NCI-H2196 (cell line): ENCODE data around the gene ALOX15B.
A peak's percentile ranks its signal among the peaks of the same experiment; 100 is the strongest.

Experiments used
- DNase-seq: peaks from one replicate; lab custom pipeline; 2025; ENCODE audit not compliant: unreplicated experiment; lab: John Stamatoyannopoulos, UW

Gene ALOX15B

DNA sequence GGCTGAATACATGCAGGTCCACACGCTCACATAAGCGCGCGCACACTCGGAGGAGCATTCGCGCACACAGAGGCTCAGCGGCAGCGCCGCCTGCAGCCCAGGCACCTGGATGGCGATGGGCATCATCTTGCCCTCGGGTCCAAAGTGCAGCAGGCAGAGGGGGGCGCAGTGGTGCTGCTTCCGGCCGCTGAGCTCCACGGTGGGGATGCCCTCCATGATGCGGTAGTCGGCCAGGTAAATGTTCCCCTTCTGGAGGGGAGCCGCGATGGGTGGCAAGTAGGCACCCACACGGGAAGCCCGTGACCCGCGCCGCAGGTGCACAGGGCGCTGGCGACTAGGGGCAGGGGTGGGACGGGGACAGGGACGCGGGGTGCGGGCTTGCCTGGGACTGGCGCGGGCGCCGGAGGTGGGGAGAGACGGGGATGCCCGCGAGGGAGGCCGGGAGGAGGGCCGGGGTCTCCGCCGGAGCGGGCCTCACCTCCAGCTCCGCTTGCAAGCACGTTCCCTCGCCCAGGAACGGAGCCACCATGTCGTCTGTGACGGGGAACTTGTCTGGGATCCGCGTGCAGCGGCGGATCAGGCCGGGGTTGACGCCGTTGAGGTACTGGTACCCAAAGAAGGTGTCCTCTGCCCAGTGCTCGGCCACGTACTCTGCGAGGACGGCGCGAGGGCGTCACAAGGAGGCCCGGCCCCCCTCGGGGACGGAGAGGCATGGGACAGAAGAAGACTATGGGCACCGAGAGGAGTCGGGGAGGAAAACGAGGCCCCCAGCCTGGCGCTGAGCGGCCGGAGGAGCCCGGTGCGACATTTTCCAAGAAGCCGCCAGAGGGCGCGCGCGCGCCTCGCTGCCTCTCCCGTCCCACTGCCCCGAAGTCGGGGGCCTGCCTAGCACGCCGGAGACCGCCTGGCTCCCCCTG lies 40.7 kb downstream of the ALOX15B start:
- DNase-seq: peak; percentile 50

- no peak for DNase-seq
Measured at GRCh38 chr17:8080208-8080798, 41.4 kb downstream of the ALOX15B start.

DNA sequence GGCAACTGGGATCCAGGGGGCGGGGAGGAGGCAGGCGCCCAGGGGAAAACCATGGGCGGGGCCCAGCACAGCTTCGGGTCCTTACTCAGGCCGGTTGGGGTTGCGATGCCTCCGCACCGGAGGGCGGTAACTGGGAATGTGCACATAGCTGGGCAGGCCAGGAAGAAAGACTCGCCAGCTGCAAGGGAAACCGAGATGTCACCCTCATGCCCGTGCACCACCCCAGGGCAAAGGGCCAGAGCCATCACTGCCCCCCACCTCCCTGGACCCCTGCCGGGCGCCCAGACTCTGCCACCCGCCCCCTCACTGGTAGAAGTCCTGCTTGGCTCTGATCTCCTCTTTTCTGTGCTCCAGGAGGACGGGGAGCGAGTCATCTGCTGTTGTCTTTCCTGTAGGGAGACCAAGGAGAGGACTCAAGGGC lies 42.0 kb downstream of the ALOX15B start:
- DNase-seq: no peak

DNA sequence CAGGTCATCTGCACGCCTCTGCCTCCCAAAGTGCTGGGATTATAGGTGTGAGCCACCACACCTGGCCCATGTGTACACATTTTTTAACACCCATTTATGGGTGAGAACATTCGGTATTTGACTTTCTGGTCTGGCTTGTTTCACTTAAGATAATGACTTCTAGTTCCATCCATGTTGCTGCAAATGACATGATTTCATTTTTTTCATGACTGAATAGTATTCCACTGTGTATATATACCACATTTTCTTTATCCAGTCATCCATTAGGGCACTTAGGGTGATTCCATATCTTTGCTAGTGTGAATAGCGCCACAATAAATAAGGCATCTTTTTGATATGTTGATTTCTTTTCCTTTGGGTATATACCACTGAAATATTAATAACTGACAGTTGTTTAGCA lies 43.0 kb downstream of the ALOX15B start:
- no peak for DNase-seq

DNA sequence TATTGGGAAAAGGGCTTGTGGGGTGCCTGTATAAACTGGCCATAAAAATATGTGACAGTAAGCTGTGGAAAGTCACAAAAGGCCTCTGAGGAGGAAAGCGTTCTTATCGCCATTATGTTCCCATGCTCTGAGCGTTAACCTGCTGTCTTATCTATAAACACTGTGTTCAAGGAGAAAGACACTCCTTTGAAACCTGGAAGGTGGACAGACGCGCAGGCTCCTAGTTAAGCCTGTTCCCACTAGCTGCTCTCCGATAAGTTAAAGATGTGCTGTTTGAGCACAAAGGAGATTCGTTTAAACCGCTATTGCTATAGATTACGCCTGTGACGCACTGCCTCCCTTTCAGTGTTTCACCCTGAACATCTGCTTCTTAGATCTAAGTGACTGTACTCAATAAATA lies 43.4 kb downstream of the ALOX15B start:
- DNase-seq: no peak

- DNase-seq: no peak
Measured at GRCh38 chr17:8084250-8084649, 45.4 kb downstream of the ALOX15B start.

GRCh38 chr17:8087075-8087951 lies 48.5 kb downstream of the ALOX15B start, which contains the start of gene ALOX12B:
ALOX12B (minus strand) TSS chr17:8087716; CDS start chr17:8087442, 274 bp downstream.
- peak; percentile 1 for DNase-seq

- DNase-seq: no peak
Measured at GRCh38 chr17:8087952-8088230, 49.0 kb downstream of the ALOX15B start.

DNA sequence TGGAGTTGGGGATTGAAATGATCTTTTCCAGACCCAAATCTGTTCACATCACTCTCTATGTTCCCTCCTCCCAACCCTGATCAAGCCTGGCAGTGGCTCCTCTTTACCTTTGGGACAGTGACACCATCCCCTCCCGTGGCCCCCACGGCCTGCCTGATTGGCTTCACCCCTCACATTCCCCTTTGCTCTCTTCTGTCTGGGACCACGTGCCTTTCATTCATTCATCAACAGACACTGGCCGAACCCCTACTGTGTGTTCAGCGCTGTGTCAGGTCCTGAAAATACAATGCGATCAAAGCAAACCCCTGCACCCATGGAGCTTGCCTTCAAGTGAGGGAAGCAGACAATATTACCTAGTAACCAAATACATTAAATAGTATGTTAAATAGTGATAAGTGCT lies 50.9 kb downstream of the ALOX15B start:
- no peak for DNase-seq

- no peak for DNase-seq
Measured at GRCh38 chr17:8091033-8091687, 52.3 kb downstream of the ALOX15B start.

- no peak for DNase-seq
Measured at GRCh38 chr17:8095361-8095760, 56.5 kb downstream of the ALOX15B start.

DNA sequence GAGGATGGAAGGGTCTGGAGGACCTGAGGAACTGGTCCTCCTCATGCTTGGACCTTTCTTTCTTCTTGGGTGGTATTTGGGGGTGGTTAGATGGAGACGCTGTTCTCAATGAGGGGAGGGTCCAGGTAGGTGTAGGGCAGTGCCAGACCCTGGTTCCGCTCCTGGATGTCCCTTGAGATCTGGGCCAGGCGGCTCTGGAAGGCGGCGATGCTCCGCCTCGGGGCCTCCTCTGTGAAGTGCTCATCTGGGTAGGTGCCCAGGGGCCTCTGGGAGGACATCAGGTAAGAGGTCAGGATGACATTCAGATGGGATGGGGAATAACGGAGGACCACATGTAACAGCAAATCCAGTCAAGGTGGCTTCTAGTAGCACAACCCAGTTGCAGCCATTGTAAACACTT lies 57.7 kb downstream of the ALOX15B start:
- no peak for DNase-seq
